Smooth muscle cell (in vitro differentiated cells): ENCODE measurements around the gene LRRC32. TPM values are rescaled to one million over a fixed set of nuclear protein-coding genes. Genes with fewer than 3 reads are reported as not detected.

ENCODE experiments used
- DNase-seq: peaks from one replicate; lab custom pipeline; 2025; ENCODE audit not compliant: unreplicated experiment; lab: John Stamatoyannopoulos, UW
- H2AFZ ChIP-seq: fragments of 200-600 bp; sonication (generic); 2 replicates; pipeline ENCODE4 v1.6.0; 2016; ENCODE audit warnings: antibody characterized with exemption, low read depth, mild to moderate bottlenecking
- H3F3A ChIP-seq: fragments of 200-600 bp; sonication (generic); 2 replicates; pipeline ENCODE4 v1.6.0; 2017; ENCODE audit warnings: antibody characterized with exemption, low read depth
- H3K27ac ChIP-seq: fragments of 200-600 bp; sonication (generic); 2 replicates; pipeline ENCODE4 v1.5.1; 2016; ENCODE audit warnings: low read depth, mild to moderate bottlenecking
- H3K27me3 ChIP-seq: fragments of 200-600 bp; sonication (generic); 2 replicates; pipeline ENCODE4 v1.6.1; 2016; ENCODE audit warnings: low read depth, mild to moderate bottlenecking
- H3K36me3 ChIP-seq: fragments of 200-600 bp; sonication (generic); 2 replicates; pipeline ENCODE4 v1.5.1; 2016; ENCODE audit warnings: low read depth
- H3K4me1 ChIP-seq: fragments of 200-600 bp; sonication (generic); 2 replicates; pipeline ENCODE4 v1.5.1; 2016; ENCODE audit warnings: low read depth
- H3K4me2 ChIP-seq: fragments of 200-600 bp; sonication (generic); 2 replicates; pipeline ENCODE4 v1.6.0; 2016; ENCODE audit warnings: mild to moderate bottlenecking
- H3K4me3 ChIP-seq: fragments of 200-600 bp; sonication (generic); 2 replicates; pipeline ENCODE4 v1.5.1; 2016; ENCODE audit warnings: mild to moderate bottlenecking
- H3K79me2 ChIP-seq: fragments of 200-600 bp; sonication (generic); 2 replicates; pipeline ENCODE4 v1.6.0; 2016; ENCODE audit warnings: low read depth, mild to moderate bottlenecking
- H3K9ac ChIP-seq: fragments of 200-600 bp; sonication (generic); 2 replicates; pipeline ENCODE4 v1.6.0; 2016; ENCODE audit warnings: low read depth
- H3K9me3 ChIP-seq: fragments of 200-600 bp; sonication (generic); replicated peaks from 2 replicates; pipeline ENCODE4 v1.5.1; 2016; ENCODE audit warnings: low read depth
- H4K20me1 ChIP-seq: fragments of 200-600 bp; sonication (generic); 2 replicates; pipeline ENCODE4 v1.6.0; 2016; ENCODE audit warnings: low read depth
- whole genome bisulfite sequencing: methylation state at CpG from one replicate; pipeline ENCODE4 v1.1.7; 2016; ENCODE audit warnings: low lambda C conversion rate; 5-methylcytosine and 5-hydroxymethylcytosine counted together
- polyA plus RNA-seq: library from polyadenylated mRNA; unstranded; fragments of >200 nt; fragmentation: Nextera tagmentation; extraction: Ambion mirVana; gene quantifications from 2 replicates; pipeline ENCODE4 v1.2.1, GENCODE V29; 2016
- total RNA-seq: library from RNA; depleted of rRNA; stranded (reverse); fragments of >200 nt; gene quantifications from 2 replicates; pipeline ENCODE4 v1.2.3, GENCODE V29; 2014
- TF ChIP-seq, protein P1 (sequence below): fragments of 200-600 bp; sonication (generic); IDR thresholded peaks from 2 replicates; pipeline ENCODE4 v1.5.1; 2017; ENCODE audit warnings: borderline replicate concordance, mild to moderate bottlenecking, antibody characterized with exemption; ENCODE audit not compliant: insufficient read depth, poor library complexity, severe bottlenecking

LRRC32 gene
- total and polyA plus RNA-seq, 2 experiments from 2014 or later = 171 to 444 TPM

DNA sequence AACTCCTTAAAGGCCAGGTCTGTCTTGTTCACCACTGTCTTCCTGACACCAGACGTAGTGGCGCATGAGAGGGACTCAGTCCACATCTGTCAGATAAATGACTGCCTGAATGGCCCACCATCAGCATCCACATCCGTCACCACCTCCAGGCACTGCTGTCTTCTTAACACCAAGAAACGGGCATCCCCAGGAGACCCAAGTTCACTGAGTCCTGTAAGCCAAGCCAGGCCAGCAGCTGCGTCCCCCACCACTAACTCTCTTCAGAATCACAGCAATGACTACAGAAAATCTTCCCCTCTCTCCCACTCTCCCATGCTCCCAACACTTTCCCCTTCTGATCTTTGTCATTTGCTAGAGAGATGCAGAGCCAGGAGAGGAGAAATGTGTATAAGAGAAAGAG is 47.3 kb upstream of the LRRC32 start:
- Histone ChIP-seq H3K9me3 (no peaks in the 10 kb centered on the region), H3K4me2 (no peak overlapping the region), H3K9ac (no peak overlapping the region), H3K36me3 (no peaks in the 10 kb centered on the region), H3K4me3 (no peak overlapping the region), H4K20me1 (no peaks in the 10 kb centered on the region), H3K79me2 (no peaks in the 10 kb centered on the region), H2AFZ (no peak overlapping the region), H3K27ac (no peak overlapping the region), H3K4me1 (peaks cover 3% of the 10 kb centered on the region), H3F3A (no peaks in the 10 kb centered on the region), H3K27me3 (no peaks in the 10 kb centered on the region)
- TF ChIP-seq, protein P1, sequence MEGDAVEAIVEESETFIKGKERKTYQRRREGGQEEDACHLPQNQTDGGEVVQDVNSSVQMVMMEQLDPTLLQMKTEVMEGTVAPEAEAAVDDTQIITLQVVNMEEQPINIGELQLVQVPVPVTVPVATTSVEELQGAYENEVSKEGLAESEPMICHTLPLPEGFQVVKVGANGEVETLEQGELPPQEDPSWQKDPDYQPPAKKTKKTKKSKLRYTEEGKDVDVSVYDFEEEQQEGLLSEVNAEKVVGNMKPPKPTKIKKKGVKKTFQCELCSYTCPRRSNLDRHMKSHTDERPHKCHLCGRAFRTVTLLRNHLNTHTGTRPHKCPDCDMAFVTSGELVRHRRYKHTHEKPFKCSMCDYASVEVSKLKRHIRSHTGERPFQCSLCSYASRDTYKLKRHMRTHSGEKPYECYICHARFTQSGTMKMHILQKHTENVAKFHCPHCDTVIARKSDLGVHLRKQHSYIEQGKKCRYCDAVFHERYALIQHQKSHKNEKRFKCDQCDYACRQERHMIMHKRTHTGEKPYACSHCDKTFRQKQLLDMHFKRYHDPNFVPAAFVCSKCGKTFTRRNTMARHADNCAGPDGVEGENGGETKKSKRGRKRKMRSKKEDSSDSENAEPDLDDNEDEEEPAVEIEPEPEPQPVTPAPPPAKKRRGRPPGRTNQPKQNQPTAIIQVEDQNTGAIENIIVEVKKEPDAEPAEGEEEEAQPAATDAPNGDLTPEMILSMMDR = no peak
- WGBS = 94% methylated on average over 5 of the region's 5 CpGs
- no peak for DNase-seq

DNA sequence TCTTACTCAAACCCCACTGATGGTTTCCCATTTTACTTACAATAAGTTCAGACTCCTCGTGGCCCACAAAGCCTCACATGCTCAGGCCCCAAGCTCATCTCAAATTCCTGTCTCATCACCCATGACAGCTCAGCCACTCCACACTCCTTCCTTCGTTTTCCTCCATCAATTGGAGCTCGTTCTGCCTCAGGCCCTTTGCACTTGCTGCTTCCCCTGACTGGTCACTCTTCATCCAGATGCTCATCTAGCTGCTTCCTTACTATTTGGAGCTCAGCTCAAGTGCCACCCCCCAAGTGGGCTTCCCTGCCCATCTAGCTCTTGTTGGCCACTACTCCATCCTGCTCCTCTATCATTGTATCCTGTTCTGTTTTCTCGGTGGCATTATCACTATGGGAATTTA is 46.8 kb upstream of the LRRC32 start:
- 95% methylated on average over 4 of the region's 4 CpGs for WGBS
- no peak overlapping the region for H3K4me3 ChIP-seq
- no peaks in the 10 kb centered on the region for H4K20me1 ChIP-seq
- no peaks in the 10 kb centered on the region for H3K27me3 ChIP-seq
- no peak overlapping the region for H2AFZ ChIP-seq
- no peak overlapping the region for H3K4me2 ChIP-seq
- TF ChIP-seq, protein P1 = no peak
- no peak overlapping the region for H3K9ac ChIP-seq
- H3F3A ChIP-seq = no peaks in the 10 kb centered on the region
- peaks cover 3% of the 10 kb centered on the region for H3K4me1 ChIP-seq
- no peaks in the 10 kb centered on the region for H3K36me3 ChIP-seq
- H3K9me3 ChIP-seq = no peaks in the 10 kb centered on the region
- no peaks in the 10 kb centered on the region for H3K79me2 ChIP-seq
- DNase-seq = no peak
- H3K27ac ChIP-seq = no peak overlapping the region

DNA sequence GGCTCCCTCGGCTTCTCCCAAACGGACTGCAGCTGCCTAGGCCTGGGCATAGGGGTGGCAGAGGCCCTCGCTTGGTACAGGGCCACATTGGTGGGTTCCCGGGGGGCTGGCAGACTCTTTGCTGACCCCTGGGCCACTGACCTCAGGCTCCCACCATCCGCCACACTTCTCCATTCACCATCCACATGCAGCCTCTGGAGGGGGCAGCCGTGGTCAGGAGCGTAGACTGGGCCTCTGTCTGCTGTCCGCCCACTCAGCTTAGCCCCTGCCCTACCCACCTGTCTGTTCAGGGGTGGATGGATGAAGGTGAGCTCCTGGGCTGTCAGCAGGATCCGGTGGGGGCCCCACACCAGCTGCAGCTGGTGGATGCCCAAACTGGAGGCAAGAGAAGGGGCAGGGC is 45.7 kb upstream of the LRRC32 start:
- Histone ChIP-seq H2AFZ (no peak overlapping the region), H4K20me1 (no peaks in the 10 kb centered on the region), H3K79me2 (no peaks in the 10 kb centered on the region), H3K36me3 (no peaks in the 10 kb centered on the region), H3F3A (no peaks in the 10 kb centered on the region), H3K9ac (no peak overlapping the region), H3K4me2 (no peak overlapping the region), H3K27ac (no peak overlapping the region), H3K9me3 (no peaks in the 10 kb centered on the region), H3K27me3 (no peaks in the 10 kb centered on the region), H3K4me3 (no peak overlapping the region), H3K4me1 (no peaks in the 10 kb centered on the region)
- 96% methylated on average over 9 of the region's 9 CpGs for WGBS
- DNase-seq = no peak
- TF ChIP-seq, protein P1 = no peak

DNA sequence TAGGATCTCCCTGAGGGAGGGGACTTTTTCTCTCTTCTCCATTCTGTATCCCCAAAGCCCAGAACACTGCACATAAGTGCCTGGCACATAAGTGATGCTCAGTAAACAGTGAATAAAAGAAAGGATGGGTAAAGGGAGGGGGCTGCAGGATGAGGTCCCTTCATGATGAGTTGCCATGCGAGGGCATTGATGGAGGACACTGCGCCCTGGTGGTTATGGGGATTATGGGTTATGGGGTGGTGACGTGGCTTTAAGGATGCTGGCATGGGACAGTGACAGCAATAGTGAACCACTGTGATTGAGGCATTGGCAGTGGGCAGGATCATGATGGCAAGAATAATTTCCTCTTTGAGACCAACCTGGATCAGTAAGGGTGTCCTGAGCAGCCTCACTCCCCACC is 43.9 kb upstream of the LRRC32 start:
- no peaks in the 10 kb centered on the region for H3F3A ChIP-seq
- H3K79me2 ChIP-seq = no peaks in the 10 kb centered on the region
- H2AFZ ChIP-seq = no peak overlapping the region
- 86% methylated on average over 3 of the region's 3 CpGs for WGBS
- no peaks in the 10 kb centered on the region for H4K20me1 ChIP-seq
- H3K27me3 ChIP-seq = no peaks in the 10 kb centered on the region
- no peaks in the 10 kb centered on the region for H3K9me3 ChIP-seq
- no peaks in the 10 kb centered on the region for H3K4me1 ChIP-seq
- H3K4me3 ChIP-seq = no peak overlapping the region
- H3K36me3 ChIP-seq = no peaks in the 10 kb centered on the region
- H3K4me2 ChIP-seq = no peak overlapping the region
- TF ChIP-seq, protein P1 = no peak
- no peak overlapping the region for H3K9ac ChIP-seq
- no peak overlapping the region for H3K27ac ChIP-seq
- DNase-seq = no peak
